ENCODE data around the gene MCAM. TPM values are rescaled to one million over a fixed set of nuclear protein-coding genes. Genes with fewer than 3 reads are reported as not detected.
A peak's percentile ranks its signal among the peaks of the same experiment; 100 is the strongest.

Gene MCAM
- total RNA-seq, 1 donor from 2014 or later, result 10.3 TPM

GRCh38 chr11:119332111-119332765 is 15.3 kb upstream of the MCAM start:
- Mint-ChIP-seq H3K27ac (no peak overlapping the region), H3K4me1 (ENCODE audit: unreplicated experiment) (peaks cover 28% of the 10 kb centered on the region), H3K36me3 (no peaks in the 10 kb centered on the region), H3K4me3 (peak overlapping the region; percentile 22), H3K27me3 (peaks cover 9% of the 10 kb centered on the region), H3K9me3 (no peaks in the 10 kb centered on the region)
- no peak for DNase-seq (ENCODE audit: extremely low spot score, unreplicated experiment)
- TF ChIP-seq CTCF (conservative IDR thresholded peaks at IDR 0.05), result no peak

GRCh38 chr11:119330237-119330636 is 13.3 kb upstream of the MCAM start:
- TF ChIP-seq CTCF (conservative IDR thresholded peaks at IDR 0.05), result no peak
- H3K36me3 Mint-ChIP-seq, result no peaks in the 10 kb centered on the region
- H3K27me3 Mint-ChIP-seq, result peaks cover 9% of the 10 kb centered on the region
- no peak for DNase-seq (ENCODE audit: extremely low spot score, unreplicated experiment)
- no peaks in the 10 kb centered on the region for H3K9me3 Mint-ChIP-seq
- H3K4me3 Mint-ChIP-seq, result no peak overlapping the region
- H3K27ac Mint-ChIP-seq, result no peak overlapping the region
- H3K4me1 Mint-ChIP-seq (ENCODE audit: unreplicated experiment), result peaks cover 18% of the 10 kb centered on the region

GRCh38 chr11:119329320-119329719 is 12.4 kb upstream of the MCAM start:
- DNase-seq (ENCODE audit: extremely low spot score, unreplicated experiment), result no peak
- peaks cover 9% of the 10 kb centered on the region for H3K27me3 Mint-ChIP-seq
- no peaks in the 10 kb centered on the region for H3K9me3 Mint-ChIP-seq
- H3K27ac Mint-ChIP-seq, result no peak overlapping the region
- no peak overlapping the region for H3K4me3 Mint-ChIP-seq
- no peaks in the 10 kb centered on the region for H3K36me3 Mint-ChIP-seq
- TF ChIP-seq CTCF (conservative IDR thresholded peaks at IDR 0.05), result no peak
- H3K4me1 Mint-ChIP-seq (ENCODE audit: unreplicated experiment), result peaks cover 16% of the 10 kb centered on the region

- Mint-ChIP-seq H3K4me3 (no peak overlapping the region), H3K9me3 (no peaks in the 10 kb centered on the region), H3K27me3 (peaks cover 19% of the 10 kb centered on the region), H3K4me1 (ENCODE audit: unreplicated experiment) (peaks cover 19% of the 10 kb centered on the region), H3K27ac (no peak overlapping the region), H3K36me3 (no peaks in the 10 kb centered on the region)
- DNase-seq (ENCODE audit: extremely low spot score, unreplicated experiment), result no peak
- TF ChIP-seq CTCF (conservative IDR thresholded peaks at IDR 0.05), result no peak
Observed at GRCh38 chr11:119324189-119324588, 7.3 kb upstream of the MCAM start.

GRCh38 chr11:119323532-119324033 is 6.7 kb upstream of the MCAM start:
- DNase-seq (ENCODE audit: extremely low spot score, unreplicated experiment), result no peak
- no peaks in the 10 kb centered on the region for H3K36me3 Mint-ChIP-seq
- H3K9me3 Mint-ChIP-seq, result no peaks in the 10 kb centered on the region
- peaks cover 25% of the 10 kb centered on the region for H3K27me3 Mint-ChIP-seq
- H3K4me3 Mint-ChIP-seq, result peak overlapping the region; percentile 59
- peaks cover 24% of the 10 kb centered on the region for H3K4me1 Mint-ChIP-seq (ENCODE audit: unreplicated experiment)
- peak overlapping the region; percentile 27 for H3K27ac Mint-ChIP-seq
- peak; percentile 91 for TF ChIP-seq CTCF (conservative IDR thresholded peaks at IDR 0.05)

Data from type B pancreatic cell (in vitro differentiated cells).